Tibial nerve (tissue), 4 donors: ENCODE measurements around the gene ELP5. TPM values are rescaled to one million over a fixed set of nuclear protein-coding genes. Genes with fewer than 3 reads are reported as not detected.

Experiments
- DNase-seq, 2 donors: peaks; one replicate each; pipeline ENCODE4 v3.0.0-alpha.2; 2019; ENCODE audit warnings: low spot score in 2 of 2
- H3K27ac ChIP-seq, 4 donors: fragments of 200-600 bp; sonication (generic) in 3 of 4; one replicate each; pipeline ENCODE4 v1.5.1; 2017 to 2019; ENCODE audit warnings: mild to moderate bottlenecking in 1 of 4
- H3K27me3 ChIP-seq, 2 donors: fragments of 200-600 bp; sonication (generic) in 1 of 2; one replicate each; pipeline versions ENCODE4 v1.5.1 to v1.6.0; 2017 to 2019
- H3K36me3 ChIP-seq, 3 donors: fragments of 200-600 bp; sonication (generic); one replicate each; pipeline ENCODE4 v1.5.1; 2018 to 2019
- H3K4me1 ChIP-seq, 4 donors: fragments of 200-600 bp; sonication (generic) in 3 of 4; one replicate each; pipeline ENCODE4 v1.5.1; 2017 to 2019
- H3K4me3 ChIP-seq, 4 donors: fragments of 200-600 bp; sonication (generic) in 3 of 4; one replicate each; pipeline ENCODE4 v1.5.1; 2017 to 2019; ENCODE audit warnings: mild to moderate bottlenecking in 1 of 4, moderate library complexity in 1 of 4
- H3K9me3 ChIP-seq, 4 donors: fragments of 200-600 bp; sonication (generic) in 3 of 4; one replicate each; pipeline ENCODE4 v1.5.1; 2017 to 2019
- EP300 ChIP-seq, 2 donors: sonication (generic); formaldehyde crosslinking; IDR thresholded peaks; one replicate each; pipeline ENCODE4 v1.6.1; 2017; ENCODE audit warnings: antibody characterized with exemption in 2 of 2, mild to moderate bottlenecking in 1 of 2
- POLR2A ChIP-seq, 2 donors: fragments of 450-650 bp; IDR thresholded peaks; one replicate each; pipeline ENCODE4 v1.6.1; 2017; ENCODE audit warnings: antibody characterized with exemption in 2 of 2, mild to moderate bottlenecking in 2 of 2, moderate library complexity in 2 of 2
- WGBS, 2 donors: methylation state at CpG; one replicate each; pipeline ENCODE4 v1.1.5; 2018; 5-methylcytosine and 5-hydroxymethylcytosine counted together
- total RNA-seq, 4 donors: library from RNA; depleted of rRNA; stranded (reverse); fragments of >200 nt; gene quantifications; one replicate each; pipeline ENCODE4 v1.1.0, GENCODE V29; 2016
- TF ChIP-seq, protein P1 (sequence below), 5 experiments: fragments of 200-600 bp in 3 of 5; fragments of 450-650 bp in 2 of 5; sonication (generic) in 3 of 5; IDR thresholded peaks; one replicate each; pipeline ENCODE4 v1.5.1; 2016 to 2019; ENCODE audit warnings: antibody characterized with exemption in 5 of 5, mild to moderate bottlenecking in 3 of 5, moderate library complexity in 2 of 5

The ELP5 gene
- total RNA-seq, 4 donors from 2014 or later: 21.9 to 28.7 (median 25.0) TPM

DNA sequence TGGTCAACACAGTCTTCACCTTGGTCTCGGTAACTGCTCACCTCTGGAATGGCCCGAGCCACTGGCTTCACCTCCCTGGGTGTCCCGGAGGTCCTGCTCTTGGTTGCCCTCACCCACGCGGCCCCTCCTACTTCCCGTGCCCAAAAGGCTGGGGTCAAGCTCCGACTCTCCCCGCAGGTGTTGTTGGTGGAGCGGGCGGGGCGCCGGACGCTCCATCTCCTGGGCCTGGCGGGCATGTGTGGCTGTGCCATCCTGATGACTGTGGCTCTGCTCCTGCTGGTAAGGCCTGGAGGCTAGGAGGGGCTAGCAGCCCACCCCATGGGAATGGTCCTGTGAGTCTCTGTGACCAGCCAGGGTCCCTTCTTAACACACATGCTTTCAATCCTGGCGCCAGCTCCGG is 32.9 kb downstream of the ELP5 start:
- DNase-seq: no peak
- Histone ChIP-seq H3K36me3 (no peaks in the 10 kb centered on the region), H3K27me3 (peaks cover 0 to 54% of the 10 kb centered on the region in 2 donors), H3K9me3 (no peaks in the 10 kb centered on the region), H3K4me3 (no peak overlapping the region), H3K27ac (no peak overlapping the region), H3K4me1 (peaks cover 0 to 27% (median 13%) of the 10 kb centered on the region in 4 donors)
- TF ChIP-seq, protein P1, sequence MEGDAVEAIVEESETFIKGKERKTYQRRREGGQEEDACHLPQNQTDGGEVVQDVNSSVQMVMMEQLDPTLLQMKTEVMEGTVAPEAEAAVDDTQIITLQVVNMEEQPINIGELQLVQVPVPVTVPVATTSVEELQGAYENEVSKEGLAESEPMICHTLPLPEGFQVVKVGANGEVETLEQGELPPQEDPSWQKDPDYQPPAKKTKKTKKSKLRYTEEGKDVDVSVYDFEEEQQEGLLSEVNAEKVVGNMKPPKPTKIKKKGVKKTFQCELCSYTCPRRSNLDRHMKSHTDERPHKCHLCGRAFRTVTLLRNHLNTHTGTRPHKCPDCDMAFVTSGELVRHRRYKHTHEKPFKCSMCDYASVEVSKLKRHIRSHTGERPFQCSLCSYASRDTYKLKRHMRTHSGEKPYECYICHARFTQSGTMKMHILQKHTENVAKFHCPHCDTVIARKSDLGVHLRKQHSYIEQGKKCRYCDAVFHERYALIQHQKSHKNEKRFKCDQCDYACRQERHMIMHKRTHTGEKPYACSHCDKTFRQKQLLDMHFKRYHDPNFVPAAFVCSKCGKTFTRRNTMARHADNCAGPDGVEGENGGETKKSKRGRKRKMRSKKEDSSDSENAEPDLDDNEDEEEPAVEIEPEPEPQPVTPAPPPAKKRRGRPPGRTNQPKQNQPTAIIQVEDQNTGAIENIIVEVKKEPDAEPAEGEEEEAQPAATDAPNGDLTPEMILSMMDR (IDR thresholded peaks at IDR 0.05): no peak
- no peak for TF ChIP-seq POLR2A (IDR thresholded peaks at IDR 0.05)
- no peak for TF ChIP-seq EP300 (IDR thresholded peaks at IDR 0.05)
- 88 to 96% methylated on average over 13 to 14 of the region's 16 CpGs for WGBS, 2 donors

DNA sequence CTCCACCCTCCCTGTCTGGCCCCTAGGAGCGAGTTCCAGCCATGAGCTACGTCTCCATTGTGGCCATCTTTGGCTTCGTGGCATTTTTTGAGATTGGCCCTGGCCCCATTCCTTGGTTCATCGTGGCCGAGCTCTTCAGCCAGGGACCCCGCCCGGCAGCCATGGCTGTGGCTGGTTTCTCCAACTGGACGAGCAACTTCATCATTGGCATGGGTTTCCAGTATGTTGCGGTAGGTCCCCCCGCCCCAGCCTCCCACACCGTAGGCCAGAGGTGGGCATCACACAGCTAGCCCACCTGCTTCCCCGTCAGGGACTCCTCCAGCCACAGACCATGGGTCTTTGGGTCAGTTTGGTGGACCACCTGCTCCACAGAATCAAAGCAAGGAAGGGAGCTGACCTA is 33.7 kb downstream of the ELP5 start:
- Histone ChIP-seq H3K27ac (no peak overlapping the region), H3K36me3 (no peaks in the 10 kb centered on the region), H3K9me3 (no peaks in the 10 kb centered on the region), H3K27me3 (peaks cover 0 to 62% of the 10 kb centered on the region in 2 donors), H3K4me3 (no peak overlapping the region), H3K4me1 (peaks cover 0 to 21% (median 12%) of the 10 kb centered on the region in 4 donors)
- TF ChIP-seq POLR2A (IDR thresholded peaks at IDR 0.05) (no peak), EP300 (IDR thresholded peaks at IDR 0.05) (no peak)
- TF ChIP-seq, protein P1 (IDR thresholded peaks at IDR 0.05): no peak
- DNase-seq: no peak
- WGBS, 2 donors: 91 to 93% methylated on average over 12 of the region's 12 CpGs

DNA sequence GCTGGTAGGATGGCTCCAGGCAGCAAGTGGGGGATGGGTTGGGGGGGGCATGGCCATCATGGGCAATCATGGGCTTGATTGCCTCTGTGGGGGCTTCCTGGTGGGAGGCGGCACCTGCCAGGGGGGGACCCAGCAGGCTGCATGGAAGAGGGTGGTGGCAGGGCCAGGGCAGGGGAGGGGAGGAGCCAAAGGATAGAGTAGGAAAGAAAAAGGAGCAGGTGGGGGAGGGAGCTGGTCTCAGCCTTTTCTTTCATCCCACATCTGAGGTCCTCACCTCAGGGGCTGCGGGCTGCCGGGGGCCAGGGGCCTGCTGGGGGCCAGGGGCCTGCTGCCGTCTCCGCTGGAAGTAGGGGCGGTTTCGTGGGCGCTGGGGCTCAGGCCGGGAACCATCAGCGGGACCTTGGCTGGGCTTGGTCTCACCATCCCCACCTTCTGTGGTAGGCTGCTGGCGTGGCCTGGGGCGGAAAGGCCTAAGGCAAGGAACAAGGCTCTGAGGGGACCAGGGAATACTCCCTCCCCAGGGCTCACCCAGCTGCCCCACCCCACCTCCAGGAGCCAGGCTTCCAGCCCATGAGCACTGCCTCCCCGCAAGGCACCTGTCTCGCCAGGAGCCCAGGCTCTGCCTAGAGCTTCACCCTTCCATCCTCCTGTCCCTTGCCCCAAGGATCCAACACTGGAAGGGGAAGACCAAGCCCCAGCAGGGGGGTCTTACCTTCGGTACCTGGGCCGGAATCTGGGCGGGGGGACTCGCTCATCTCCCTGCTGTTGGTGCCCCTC is 37.4 kb downstream of the ELP5 start:
- DNase-seq: no peak
- TF ChIP-seq POLR2A (IDR thresholded peaks at IDR 0.05) (no peak), EP300 (IDR thresholded peaks at IDR 0.05) (no peak)
- TF ChIP-seq, protein P1 (IDR thresholded peaks at IDR 0.05): no peak
- WGBS, 2 donors: 81 to 86% methylated on average over 14 to 17 of the region's 18 CpGs
- no peaks in the 10 kb centered on the region for H3K36me3 ChIP-seq
- H3K4me1 ChIP-seq: peaks cover 0 to 16% (median 3%) of the 10 kb centered on the region in 4 donors
- no peak overlapping the region for H3K4me3 ChIP-seq
- no peak overlapping the region for H3K27ac ChIP-seq
- no peaks in the 10 kb centered on the region for H3K9me3 ChIP-seq
- peaks cover 0 to 77% of the 10 kb centered on the region in 2 donors for H3K27me3 ChIP-seq

- H3K27ac ChIP-seq: no peak overlapping the region
Observed at GRCh38 chr17:7290166-7290565, 38.2 kb downstream of the ELP5 start.

GRCh38 chr17:7290685-7291084 is 38.7 kb downstream of the ELP5 start:
- 70 to 73% methylated on average over 11 of the region's 11 CpGs for WGBS, 2 donors
- DNase-seq: no peak
- no peak for TF ChIP-seq POLR2A (IDR thresholded peaks at IDR 0.05)
- TF ChIP-seq, protein P1 (IDR thresholded peaks at IDR 0.05): no peak
- no peak for TF ChIP-seq EP300 (IDR thresholded peaks at IDR 0.05)
- H3K9me3 ChIP-seq: no peaks in the 10 kb centered on the region
- H3K27ac ChIP-seq: no peak overlapping the region
- H3K36me3 ChIP-seq: no peaks in the 10 kb centered on the region
- no peak overlapping the region for H3K4me3 ChIP-seq
- peaks cover 0 to 27% (median 14%) of the 10 kb centered on the region in 4 donors for H3K4me1 ChIP-seq
- peaks cover 0 to 89% of the 10 kb centered on the region in 2 donors for H3K27me3 ChIP-seq

More at GRCh38 chr17:7290166-7290565, 38.2 kb downstream of the ELP5 start:
- Histone ChIP-seq H3K4me1 (peaks cover 0 to 24% (median 10%) of the 10 kb centered on the region in 4 donors), H3K36me3 (no peaks in the 10 kb centered on the region), H3K4me3 (no peak overlapping the region), H3K9me3 (no peaks in the 10 kb centered on the region), H3K27me3 (peaks cover 0 to 84% of the 10 kb centered on the region in 2 donors)
- no peak for DNase-seq
- 89 to 91% methylated on average over 19 of the region's 19 CpGs for WGBS, 2 donors
- TF ChIP-seq EP300 (IDR thresholded peaks at IDR 0.05) (no peak), POLR2A (IDR thresholded peaks at IDR 0.05) (no peak)
- TF ChIP-seq, protein P1 (IDR thresholded peaks at IDR 0.05): no peak
